T-helper 1 cell treated with Interleukin-12 subunit alpha and Interleukin-12 subunit beta and Interleukin-4 antibody, amounts not matched to agents 30 μg/mL and 1 μg/mL, for 36 hours (primary cell): ENCODE results near the gene ZNF324.
"Not testable (repeated sequence)": the region's sequence is repeated elsewhere in the genome, so short reads cannot be mapped to it uniquely, and the experiment has no call there.

Source experiments
- H3K27ac Mint-ChIP-seq: one replicate; pipeline ENCODE4 v1.8.0; 2021; ENCODE audit warnings: mild to moderate bottlenecking, mixed read lengths
- H3K27me3 Mint-ChIP-seq: one replicate; pipeline ENCODE4 v1.8.0; 2021; ENCODE audit warnings: low read depth, mixed read lengths
- H3K36me3 Mint-ChIP-seq: one replicate; pipeline ENCODE4 v1.8.0; 2021; ENCODE audit warnings: low read depth, mixed read lengths
- H3K4me1 Mint-ChIP-seq: one replicate; pipeline ENCODE4 v1.8.0; 2021; ENCODE audit warnings: low read depth, mixed read lengths
- H3K4me3 Mint-ChIP-seq: one replicate; pipeline ENCODE4 v1.8.0; 2021; ENCODE audit warnings: mild to moderate bottlenecking, moderate library complexity, mixed read lengths
- H3K9me3 Mint-ChIP-seq: one replicate; pipeline ENCODE4 v1.8.0; 2021; ENCODE audit warnings: mixed read lengths

The ZNF324 gene

GRCh38 chr19:58477130-58477529 lies 10.2 kb downstream of the ZNF324 start:
- H3K27ac Mint-ChIP-seq: peak overlapping the region; percentile 95
- peak overlapping the region; percentile 88 for H3K4me3 Mint-ChIP-seq
- no peaks in the 10 kb centered on the region for H3K9me3 Mint-ChIP-seq
- H3K27me3 Mint-ChIP-seq: no peaks in the 10 kb centered on the region
- H3K36me3 Mint-ChIP-seq: peaks cover 5% of the 10 kb centered on the region
- peaks cover 21% of the 10 kb centered on the region for H3K4me1 Mint-ChIP-seq

DNA sequence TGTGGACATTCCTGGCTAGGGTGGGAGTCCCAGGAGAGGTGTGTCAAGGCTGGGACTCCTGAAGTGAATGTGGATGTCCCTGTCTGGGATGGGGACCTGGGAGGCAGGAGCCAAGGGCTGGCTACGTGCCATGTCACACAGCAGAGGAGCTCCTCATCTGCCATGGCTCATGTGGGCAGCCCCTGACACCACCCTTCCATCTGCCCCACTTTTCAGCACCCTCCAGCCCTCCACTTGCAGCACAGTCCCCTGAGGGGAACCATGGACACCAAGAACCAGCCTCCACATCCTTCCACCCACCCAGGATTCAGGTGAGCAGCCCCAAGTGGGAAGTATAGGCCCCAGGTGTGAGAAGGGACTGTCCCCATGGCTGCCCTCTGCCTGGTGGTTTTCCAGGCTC lies 11.0 kb downstream of the ZNF324 start:
- H3K4me3 Mint-ChIP-seq: no peak overlapping the region

DNA sequence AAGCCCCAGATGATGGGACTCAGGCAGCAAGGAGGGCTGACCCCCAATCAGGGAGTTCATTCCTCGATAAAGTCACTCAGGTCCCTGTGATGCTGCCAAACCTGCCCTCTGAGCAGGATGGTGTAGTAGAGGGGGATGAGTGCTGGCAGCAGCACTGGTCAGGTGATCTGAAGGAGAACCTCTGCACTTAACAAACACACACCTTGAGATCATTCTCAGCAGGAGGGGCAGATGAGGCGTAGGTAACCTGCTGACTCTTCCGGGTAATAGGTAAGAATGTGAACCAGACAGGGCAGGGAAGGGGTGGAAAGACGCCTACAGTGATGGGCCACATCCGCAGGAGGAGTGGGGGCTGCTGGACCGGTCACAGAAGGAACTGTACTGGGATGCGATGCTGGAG lies 12.4 kb downstream of the ZNF324 start:
- Mint-ChIP-seq H3K36me3 (peaks cover 4% of the 10 kb centered on the region), H3K9me3 (no peaks in the 10 kb centered on the region), H3K4me1 (peaks cover 19% of the 10 kb centered on the region), H3K4me3 (no peak overlapping the region), H3K27ac (no peak overlapping the region), H3K27me3 (no peaks in the 10 kb centered on the region)

More for the DNA sequence above, 11.0 kb downstream of the ZNF324 start:
- peaks cover 1% of the 10 kb centered on the region for H3K36me3 Mint-ChIP-seq
- no peaks in the 10 kb centered on the region for H3K9me3 Mint-ChIP-seq
- peaks cover 21% of the 10 kb centered on the region for H3K4me1 Mint-ChIP-seq
- no peaks in the 10 kb centered on the region for H3K27me3 Mint-ChIP-seq
- H3K27ac Mint-ChIP-seq: no peak overlapping the region

- Mint-ChIP-seq H3K9me3 (no peaks in the 10 kb centered on the region), H3K36me3 (peaks cover 4% of the 10 kb centered on the region), H3K4me1 (peaks cover 15% of the 10 kb centered on the region), H3K4me3 (no peak overlapping the region), H3K27ac (no peak overlapping the region), H3K27me3 (no peaks in the 10 kb centered on the region)
Observed at GRCh38 chr19:58479736-58480480, 13.0 kb downstream of the ZNF324 start.

DNA sequence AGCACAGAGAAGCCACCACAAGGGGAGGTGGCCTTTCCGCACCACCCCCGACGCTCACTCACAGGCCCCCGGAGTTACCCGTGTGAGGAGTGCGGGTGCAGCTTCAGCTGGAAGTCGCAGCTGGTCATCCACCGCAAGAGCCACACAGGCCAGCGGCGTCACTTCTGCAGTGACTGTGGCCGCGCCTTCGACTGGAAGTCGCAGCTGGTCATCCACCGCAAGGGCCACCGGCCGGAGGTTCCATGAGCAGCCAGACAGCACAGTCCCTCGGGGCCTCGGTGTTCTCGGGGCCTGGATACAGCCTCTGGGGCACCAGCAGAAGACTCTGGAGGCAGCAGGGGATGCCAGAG lies 13.6 kb downstream of the ZNF324 start:
- Mint-ChIP-seq H3K9me3 (no peaks in the 10 kb centered on the region), H3K27me3 (no peaks in the 10 kb centered on the region), H3K27ac (no peak overlapping the region), H3K36me3 (peaks cover 4% of the 10 kb centered on the region), H3K4me3 (no peak overlapping the region), H3K4me1 (peaks cover 11% of the 10 kb centered on the region)

DNA sequence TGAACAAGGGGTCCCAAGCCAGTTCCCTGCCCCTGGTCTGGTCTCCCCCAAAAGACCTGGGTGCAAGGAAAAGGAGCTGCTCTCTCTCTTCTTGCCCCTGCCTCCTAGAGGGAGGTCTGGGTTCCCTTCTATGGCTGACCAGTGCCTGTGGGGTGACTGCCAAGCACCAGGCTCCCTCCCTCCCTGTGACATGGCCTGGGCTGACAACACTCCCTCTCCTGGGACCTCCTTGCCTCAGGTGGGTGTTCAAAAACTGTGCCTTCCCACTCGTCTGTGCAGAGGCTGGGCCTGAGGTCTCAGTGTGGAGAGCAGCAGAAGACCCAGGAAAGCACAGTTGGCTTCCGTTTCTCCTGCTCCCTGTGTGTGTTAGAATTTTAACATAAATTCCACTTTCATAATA lies 14.0 kb downstream of the ZNF324 start:
- H3K27ac Mint-ChIP-seq: no peak overlapping the region

DNA sequence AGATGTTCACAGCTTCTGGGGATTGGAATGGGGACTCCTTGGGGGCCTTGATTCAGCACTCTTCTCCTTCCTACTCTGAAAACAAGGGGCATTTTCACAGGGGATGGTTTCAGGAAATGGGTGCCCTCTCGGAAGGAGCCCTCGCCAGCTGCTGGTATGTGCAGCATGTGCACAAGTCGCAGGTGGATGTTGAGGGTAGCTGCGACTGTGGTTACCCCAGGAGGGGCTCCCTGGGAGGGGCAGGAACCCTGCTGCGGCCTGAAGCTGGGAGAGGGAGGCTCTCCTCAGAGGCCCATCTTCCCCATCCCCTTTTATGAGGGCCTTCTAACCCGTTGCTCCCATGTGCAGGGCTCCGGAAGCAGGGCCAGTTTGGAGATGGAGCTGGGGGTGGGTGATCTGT lies 15.5 kb downstream of the ZNF324 start:
- Mint-ChIP-seq H3K27me3 (no peaks in the 10 kb centered on the region), H3K36me3 (peaks cover 4% of the 10 kb centered on the region), H3K27ac (peak overlapping the region; percentile 20), H3K4me1 (peaks cover 3% of the 10 kb centered on the region), H3K4me3 (no peak overlapping the region), H3K9me3 (no peaks in the 10 kb centered on the region)

More for the DNA sequence above, 14.0 kb downstream of the ZNF324 start:
- no peak overlapping the region for H3K4me3 Mint-ChIP-seq
- H3K4me1 Mint-ChIP-seq: peaks cover 11% of the 10 kb centered on the region
- H3K36me3 Mint-ChIP-seq: peaks cover 4% of the 10 kb centered on the region
- H3K27me3 Mint-ChIP-seq: no peaks in the 10 kb centered on the region
- no peaks in the 10 kb centered on the region for H3K9me3 Mint-ChIP-seq

DNA sequence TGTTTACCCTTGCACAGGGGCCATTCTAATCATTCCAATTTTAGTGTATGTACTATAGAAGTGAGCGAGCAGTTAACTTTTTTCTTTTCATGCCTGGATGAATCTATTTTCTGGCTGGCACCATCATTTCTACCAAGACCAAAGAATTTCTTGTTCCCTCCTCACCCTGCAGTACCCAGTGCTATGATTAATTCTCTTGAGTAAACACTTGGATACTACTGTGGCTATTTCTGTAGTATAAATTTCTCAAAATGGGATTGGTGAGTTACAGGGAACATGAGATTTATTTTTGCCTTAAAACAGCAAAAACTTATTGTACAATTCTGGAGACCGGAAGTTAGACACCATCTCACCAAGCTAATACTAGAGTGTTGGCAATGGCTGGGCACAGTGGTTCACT lies 16.9 kb downstream of the ZNF324 start:
- Mint-ChIP-seq H3K36me3 (peaks cover 4% of the 10 kb centered on the region), H3K4me3 (no peak overlapping the region), H3K9me3 (no peaks in the 10 kb centered on the region), H3K27me3 (no peaks in the 10 kb centered on the region), H3K27ac (no peak overlapping the region), H3K4me1 (no peaks in the 10 kb centered on the region)

GRCh38 chr19:58484349-58484748 lies 17.5 kb downstream of the ZNF324 start:
- H3K27ac Mint-ChIP-seq, H3K36me3 Mint-ChIP-seq, H3K4me1 Mint-ChIP-seq, H3K9me3 Mint-ChIP-seq, H3K4me3 Mint-ChIP-seq, H3K27me3 Mint-ChIP-seq: not testable (repeated sequence)

DNA sequence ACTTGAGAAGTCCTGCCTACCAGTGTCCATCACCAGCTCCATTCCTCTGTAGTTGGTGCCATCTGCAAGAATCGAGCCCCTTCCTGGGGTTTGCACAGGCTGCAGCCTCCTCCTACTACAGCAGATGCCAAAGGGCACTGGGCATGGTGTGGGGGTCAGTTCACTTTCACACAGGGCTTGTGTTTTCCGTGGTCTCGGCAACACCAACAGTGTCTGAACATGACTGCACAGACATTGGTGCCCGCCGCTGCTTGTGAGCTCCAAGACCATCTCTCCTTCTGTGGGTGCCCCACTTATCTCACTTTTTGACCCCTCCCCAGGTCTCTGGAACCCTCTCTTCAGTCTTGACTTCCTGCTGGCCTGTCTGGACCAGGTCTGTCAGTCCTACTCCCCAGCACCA lies 24.5 kb downstream of the ZNF324 start:
- Mint-ChIP-seq H3K36me3 (peaks cover 2% of the 10 kb centered on the region), H3K9me3 (no peaks in the 10 kb centered on the region), H3K4me1 (peaks cover 6% of the 10 kb centered on the region), H3K27me3 (no peaks in the 10 kb centered on the region), H3K4me3 (no peak overlapping the region), H3K27ac (peak overlapping the region; percentile 69)

- Mint-ChIP-seq H3K9me3 (no peaks in the 10 kb centered on the region), H3K27ac (no peak overlapping the region), H3K4me3 (no peak overlapping the region), H3K4me1 (peaks cover 6% of the 10 kb centered on the region), H3K36me3 (peaks cover 2% of the 10 kb centered on the region), H3K27me3 (no peaks in the 10 kb centered on the region)
Observed at GRCh38 chr19:58492265-58492664, 25.4 kb downstream of the ZNF324 start.

DNA sequence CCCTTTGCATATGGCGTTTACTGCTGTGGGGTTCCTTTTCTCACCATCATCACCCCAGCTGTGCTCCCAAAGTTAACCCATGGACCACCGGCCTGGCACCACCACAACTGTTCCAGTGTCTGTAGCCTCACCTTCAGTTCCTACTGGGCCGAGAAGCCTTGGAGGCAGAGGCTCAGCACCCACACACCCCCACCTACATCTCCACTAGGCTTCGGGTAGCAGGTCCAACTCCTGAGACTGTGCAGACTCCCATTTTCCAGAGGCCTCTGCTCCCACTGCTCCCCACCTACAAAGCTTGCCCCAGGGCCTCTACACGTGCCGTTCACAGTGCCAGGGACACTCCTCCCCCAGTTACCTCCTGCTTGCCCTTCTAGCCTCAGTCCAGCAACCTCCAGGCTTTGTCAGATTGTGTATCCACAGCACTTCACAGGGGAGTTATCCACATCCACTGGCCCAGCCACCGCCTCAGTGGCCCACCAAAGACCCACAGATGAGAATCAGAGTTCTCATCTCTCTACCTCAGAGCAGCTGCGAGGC lies 30.8 kb downstream of the ZNF324 start:
- H3K27ac Mint-ChIP-seq: no peak overlapping the region
- H3K4me1 Mint-ChIP-seq: peaks cover 19% of the 10 kb centered on the region
- peak overlapping the region; percentile 17 for H3K4me3 Mint-ChIP-seq
- peaks cover 11% of the 10 kb centered on the region for H3K9me3 Mint-ChIP-seq
- H3K27me3 Mint-ChIP-seq: no peaks in the 10 kb centered on the region
- no peaks in the 10 kb centered on the region for H3K36me3 Mint-ChIP-seq

GRCh38 chr19:58498316-58499020 lies 31.6 kb downstream of the ZNF324 start:
- Mint-ChIP-seq H3K27me3 (no peaks in the 10 kb centered on the region), H3K9me3 (peaks cover 11% of the 10 kb centered on the region), H3K4me1 (peaks cover 19% of the 10 kb centered on the region), H3K27ac (peak overlapping the region; percentile 81), H3K4me3 (peak overlapping the region; percentile 97), H3K36me3 (no peaks in the 10 kb centered on the region)

DNA sequence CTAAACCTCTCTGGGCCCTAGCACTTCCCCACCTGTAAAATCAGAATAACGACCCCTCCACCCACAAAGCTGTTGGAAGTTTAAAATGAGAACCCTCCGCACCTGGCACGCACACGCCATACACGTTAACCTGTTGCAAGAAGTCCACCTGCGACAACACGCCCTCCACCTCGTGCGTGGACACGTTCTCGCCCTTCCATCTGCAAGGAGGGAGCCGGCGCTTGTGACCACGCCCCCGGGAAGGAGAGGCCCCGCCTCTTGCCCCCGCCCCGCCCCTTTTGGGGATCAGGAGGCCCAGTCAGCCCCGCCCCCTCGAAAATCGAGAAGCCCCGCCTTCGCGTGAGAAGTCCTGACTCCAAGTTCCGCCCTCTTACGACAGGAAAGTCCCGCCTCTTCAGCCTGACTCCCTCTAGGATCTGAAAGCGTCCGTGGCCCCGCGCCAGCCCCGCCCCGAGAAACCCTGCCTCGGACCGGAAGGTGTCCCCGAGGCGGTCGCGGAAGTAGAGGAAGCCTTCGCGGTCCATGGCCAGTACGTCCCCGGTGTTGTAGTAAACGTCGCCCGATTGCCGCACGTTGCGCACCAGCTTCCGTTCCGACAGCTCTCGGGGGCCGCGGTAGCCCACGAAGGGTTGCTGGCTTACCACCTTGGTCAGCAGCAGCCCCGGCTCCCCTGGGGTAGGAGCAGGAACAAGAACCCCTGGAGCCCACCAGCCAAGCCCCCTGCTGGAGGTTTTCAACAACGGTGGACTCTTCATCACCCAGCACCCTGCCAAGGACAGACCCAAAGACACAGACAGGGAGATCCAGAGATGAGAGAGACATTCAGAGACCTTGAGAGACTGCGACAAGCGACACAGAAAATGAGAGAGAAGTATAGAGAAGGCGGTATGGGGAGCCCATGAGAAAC lies 32.4 kb downstream of the ZNF324 start:
- peak overlapping the region; percentile 81 for H3K27ac Mint-ChIP-seq
- no peaks in the 10 kb centered on the region for H3K36me3 Mint-ChIP-seq
- H3K4me3 Mint-ChIP-seq: peak overlapping the region; percentile 97
- H3K4me1 Mint-ChIP-seq: peaks cover 19% of the 10 kb centered on the region
- H3K27me3 Mint-ChIP-seq: no peaks in the 10 kb centered on the region
- H3K9me3 Mint-ChIP-seq: peaks cover 11% of the 10 kb centered on the region
